NCI-H524 (cell line): ENCODE results near the gene SRSF10.
"Not testable (repeated sequence)": the region's sequence is repeated elsewhere in the genome, so short reads cannot be mapped to it uniquely, and the experiment has no call there.

Experiments used
- DNase-seq, 2 experiments: peaks; one replicate each; lab custom pipeline; 2025; lab: John Stamatoyannopoulos, UW

Gene SRSF10

DNA sequence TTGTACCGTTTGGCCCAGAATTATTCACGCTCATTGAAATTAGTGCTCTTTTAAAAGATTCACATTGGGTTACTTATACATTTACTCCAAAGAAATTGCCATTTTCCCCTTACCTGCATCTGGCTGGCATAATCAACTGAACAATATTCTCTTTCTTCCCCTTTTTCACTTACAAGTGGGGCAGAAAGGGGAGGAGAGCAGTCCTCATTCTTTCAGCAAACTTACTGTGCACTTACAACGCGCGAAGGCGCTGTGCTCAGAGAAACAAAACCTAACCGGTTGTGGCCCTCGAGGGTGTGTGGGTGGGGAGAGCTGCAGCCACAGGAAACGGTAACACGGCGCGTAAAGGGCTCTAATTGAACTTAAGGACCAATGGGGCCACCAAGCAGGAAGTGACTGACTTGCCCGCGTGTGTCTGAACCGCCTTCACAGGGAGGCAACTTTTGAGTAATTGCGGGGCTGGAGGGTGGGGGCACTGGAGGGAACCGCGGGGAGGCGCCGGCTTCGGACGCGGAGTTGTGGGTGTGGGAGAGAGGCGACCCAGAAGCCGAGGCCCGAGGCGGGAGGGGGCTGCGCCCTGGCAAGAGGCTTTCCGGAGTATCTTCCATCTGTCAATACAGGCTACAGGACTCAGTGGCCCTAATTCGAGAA, 21.2 kb downstream of the SRSF10 start:
- DNase-seq: peak; percentile 82 to 89

DNA sequence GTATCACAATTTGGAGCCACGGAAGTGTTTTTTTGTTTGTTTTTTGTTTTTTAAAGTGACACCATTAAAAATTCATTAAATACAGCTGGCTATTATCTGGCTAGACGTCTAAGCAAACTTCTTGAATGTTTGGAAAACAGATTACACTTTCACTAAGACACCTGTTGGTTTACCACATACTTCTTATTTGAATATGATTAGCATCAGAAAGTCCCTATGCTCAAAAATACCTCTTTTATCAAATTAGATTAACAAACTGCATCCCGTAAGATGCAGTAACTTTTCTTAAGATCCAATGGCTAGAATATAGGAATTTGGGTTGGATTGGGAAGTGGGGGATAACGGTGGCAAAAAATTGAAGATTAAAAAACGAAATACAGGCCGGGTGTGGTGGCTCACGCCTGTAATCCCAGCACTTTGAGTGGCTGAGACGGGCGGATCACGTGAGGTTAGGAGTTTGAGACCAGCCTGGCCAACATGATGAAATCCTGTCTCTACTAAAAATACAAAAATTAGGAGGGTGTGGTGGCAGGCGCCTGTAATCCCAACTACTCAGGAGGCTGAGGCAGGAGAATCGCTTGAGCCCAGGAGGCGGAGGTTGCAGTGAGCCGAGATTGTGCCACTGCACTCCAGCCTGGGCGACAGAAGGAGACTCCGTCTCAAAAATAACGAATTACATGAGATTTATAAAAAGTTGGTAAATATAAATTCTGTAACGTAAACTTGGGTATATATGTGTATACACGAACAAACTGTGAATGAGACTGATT, 21.9 kb downstream of the SRSF10 start:
- not testable (repeated sequence) for DNase-seq

- peak; percentile 95 to 97 for DNase-seq
Observed at GRCh38 chr1:23957096-23957495, 23.0 kb downstream of the SRSF10 start.

DNA sequence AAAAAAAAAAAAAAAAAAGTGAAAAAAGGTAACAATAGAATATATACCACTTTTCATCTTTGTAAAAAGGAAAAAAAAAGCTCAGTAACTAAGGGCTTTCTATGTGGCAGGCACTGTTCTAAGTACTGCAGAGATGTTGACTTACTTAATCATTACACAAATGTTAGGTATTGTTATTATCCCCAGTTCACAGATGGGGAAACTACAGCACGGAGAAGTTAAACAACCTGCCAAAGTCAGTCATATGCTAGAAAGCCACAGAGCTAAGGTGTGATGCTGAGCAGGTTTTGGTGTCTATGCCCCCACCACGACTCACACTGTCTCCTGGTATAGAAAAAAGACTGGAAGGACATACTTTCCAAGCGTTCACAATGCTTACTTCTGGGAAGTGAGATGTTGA, 27.1 kb downstream of the SRSF10 start:
- DNase-seq: no peak

- no peak for DNase-seq
Observed at GRCh38 chr1:23947366-23947765, 32.8 kb downstream of the SRSF10 start.

- no peak for DNase-seq
Observed at GRCh38 chr1:23936481-23937176, 43.5 kb downstream of the SRSF10 start.

- no peak for DNase-seq
Observed at GRCh38 chr1:23931491-23931880, 48.6 kb downstream of the SRSF10 start.

GRCh38 chr1:23930861-23931490, 49.2 kb downstream of the SRSF10 start:
- no peak for DNase-seq

DNA sequence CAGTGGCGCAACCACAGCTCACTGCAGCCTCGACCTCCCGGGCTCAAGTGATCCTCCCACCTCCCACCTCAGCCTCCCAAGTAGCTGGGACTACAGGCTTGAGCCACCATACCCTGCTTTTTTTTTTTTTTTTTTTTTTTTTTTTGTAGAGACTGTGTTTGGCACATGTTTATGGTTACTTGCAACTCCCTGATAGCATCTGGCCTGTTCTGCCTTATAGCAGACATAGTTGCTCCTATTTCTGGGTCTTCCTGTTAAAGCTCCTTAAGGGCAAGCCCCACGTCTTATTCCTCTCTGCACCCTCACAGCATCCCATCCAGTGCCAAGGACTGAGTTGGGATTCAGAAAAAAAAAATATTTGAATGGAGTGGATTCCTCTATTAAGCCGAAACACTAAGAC, 49.9 kb downstream of the SRSF10 start:
- no peak for DNase-seq

- DNase-seq: no peak
Observed at GRCh38 chr1:23928789-23929188, 51.3 kb downstream of the SRSF10 start.

DNA sequence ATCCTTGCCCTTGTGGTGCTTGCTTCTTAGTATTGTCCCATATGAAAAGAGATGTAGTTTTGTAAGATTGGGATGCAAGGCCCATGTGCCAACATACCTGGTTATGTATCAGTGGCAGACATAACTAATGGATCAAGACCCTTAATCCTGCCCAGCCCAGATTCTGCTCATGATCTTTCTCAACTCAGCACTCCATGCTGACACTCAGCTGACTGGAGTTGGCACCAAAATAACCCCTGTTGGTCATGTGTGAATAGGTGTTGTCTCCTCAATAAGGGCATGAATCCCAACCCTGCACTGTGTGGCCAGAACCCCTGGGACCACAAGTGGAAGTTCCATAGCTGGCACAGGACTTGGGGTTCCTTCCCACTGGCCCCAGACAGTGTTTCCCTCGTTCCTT, 53.0 kb downstream of the SRSF10 start:
- no peak for DNase-seq

- no peak for DNase-seq
Observed at GRCh38 chr1:23925279-23925678, 54.8 kb downstream of the SRSF10 start.

DNA sequence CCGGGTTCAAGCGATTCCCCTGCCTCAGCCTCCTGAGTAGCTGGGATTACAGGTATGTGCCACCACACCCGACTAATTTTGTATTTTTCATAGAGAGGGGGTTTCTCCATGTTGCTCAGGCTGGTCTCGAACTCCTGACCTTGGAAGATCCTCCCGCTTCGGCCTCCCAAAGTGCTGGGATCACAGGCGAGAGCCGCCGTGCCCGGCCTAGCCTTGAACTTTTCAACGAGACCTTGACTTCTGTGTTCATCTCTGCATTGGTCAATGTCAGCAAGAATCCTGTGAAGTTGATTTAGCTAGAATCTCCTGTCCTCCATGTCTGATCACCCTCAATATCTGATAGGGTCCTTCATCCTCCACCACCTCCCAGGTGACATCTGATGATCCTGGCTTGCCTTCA, 55.5 kb downstream of the SRSF10 start:
- DNase-seq: no peak

GRCh38 chr1:23923592-23924499, 56.3 kb downstream of the SRSF10 start:
- DNase-seq: no peak

DNA sequence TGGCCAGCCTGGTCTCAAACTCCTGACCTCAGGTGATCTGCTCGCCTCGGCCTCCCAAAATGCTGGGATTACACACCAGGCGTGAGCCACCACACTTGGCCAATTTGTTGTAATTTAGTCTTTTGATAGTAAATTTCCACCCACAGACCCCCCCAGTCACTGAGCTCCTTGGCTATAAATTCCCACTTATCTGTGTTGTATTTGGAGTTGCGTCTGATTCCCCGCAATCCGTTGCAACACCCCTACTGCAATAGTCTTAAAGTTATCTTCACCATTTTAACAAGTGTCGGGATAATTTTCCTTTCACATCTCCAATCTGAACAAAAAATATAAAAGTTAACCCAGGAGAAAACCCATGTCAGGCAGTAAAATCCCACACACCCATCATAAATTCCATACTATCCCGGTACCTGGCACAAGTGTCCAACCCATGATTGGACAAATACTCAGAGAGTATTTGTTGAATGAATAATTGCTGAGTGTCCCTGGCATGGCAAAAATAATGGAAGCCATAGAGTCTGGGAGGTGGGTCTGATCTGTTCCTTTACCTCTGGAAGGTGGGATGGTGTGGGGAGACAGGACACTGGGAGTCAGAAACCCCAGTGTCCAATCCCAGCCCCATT, 57.7 kb downstream of the SRSF10 start:
- no peak for DNase-seq

GRCh38 chr1:23916209-23917131, 63.7 kb downstream of the SRSF10 start:
- peak; percentile 62 to 84 for DNase-seq

DNA sequence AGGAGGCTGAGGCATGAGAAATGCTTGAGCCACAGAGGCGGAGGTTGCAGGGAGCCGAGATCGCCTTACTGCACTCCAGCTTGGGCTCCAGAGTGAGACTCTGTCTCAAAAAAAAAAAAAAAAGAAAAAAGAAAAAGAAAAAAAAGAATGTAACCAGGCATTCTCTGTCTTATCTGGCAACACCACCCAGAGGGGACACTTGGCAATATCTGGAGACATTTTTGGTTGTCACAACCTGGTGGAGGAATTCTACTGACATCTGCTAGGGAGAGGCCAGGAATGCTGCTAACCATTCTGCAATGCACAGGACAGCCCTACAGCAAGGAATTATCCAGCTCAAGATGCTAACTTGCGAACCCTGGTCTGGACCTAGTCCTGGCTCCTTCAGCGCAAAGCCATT, 64.7 kb downstream of the SRSF10 start:
- DNase-seq: no peak

DNA sequence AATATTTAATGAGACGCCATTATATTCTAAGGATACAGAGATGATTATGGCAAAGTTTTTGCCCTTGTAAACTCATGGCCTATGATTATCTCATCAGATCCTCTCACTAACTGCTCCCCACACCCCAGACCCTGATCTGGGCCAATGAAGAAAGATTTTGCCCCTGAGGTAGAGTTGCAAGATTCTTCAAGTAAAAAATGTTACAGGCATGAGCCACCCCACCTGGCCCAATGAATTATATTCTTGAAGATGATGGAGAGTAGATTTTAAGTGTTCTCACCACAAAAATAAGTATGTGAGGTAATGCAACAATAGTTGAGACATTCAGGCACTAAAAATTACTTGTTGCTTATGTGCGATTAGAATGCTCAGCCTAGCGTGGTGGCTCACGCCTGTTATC, 65.2 kb downstream of the SRSF10 start:
- no peak for DNase-seq
